ENCODE results near the gene P4HA3.

DNA sequence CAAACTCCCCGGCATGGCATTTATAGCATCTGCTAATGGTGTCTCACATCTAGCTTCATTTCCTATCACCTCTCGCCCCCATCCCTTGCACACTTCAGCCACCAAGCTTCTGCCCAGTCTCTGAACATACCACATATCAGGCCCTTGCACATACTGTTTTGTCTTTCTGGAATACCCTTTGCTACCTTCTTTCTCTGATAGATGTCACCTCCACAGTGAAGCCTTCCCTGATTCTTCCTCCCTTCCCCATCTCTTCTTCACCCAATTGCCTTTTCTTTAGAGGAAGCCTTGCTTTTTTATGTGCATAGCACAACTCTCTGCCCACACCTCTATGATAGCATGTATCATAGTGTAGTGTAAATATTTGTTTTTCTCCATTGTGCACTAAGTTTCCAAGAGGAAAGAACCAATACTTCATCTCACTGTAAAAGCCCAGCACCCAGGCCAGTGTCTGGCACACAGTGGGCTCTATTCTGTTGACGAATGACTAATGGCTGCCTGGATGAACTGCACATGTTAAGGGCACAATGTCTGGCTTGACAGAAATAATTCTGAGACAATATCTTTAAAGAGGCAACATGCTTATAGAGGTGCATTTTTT, 27.8 kb downstream of the P4HA3 start:
- TF ChIP-seq E2F1 (CRISPR knock-in tag; IDR thresholded peaks at IDR 0.05) (no peak), JUN (CRISPR knock-in tag; IDR thresholded peaks at IDR 0.05) (no peak), MXD4 (CRISPR knock-in tag; IDR thresholded peaks at IDR 0.05; ENCODE audit: borderline replicate concordance) (no peak), ZNF263 (CRISPR knock-in tag; IDR thresholded peaks at IDR 0.05; ENCODE audit: low read depth) (no peak), NR3C1 (CRISPR knock-in tag; conservative IDR thresholded peaks at IDR 0.05; ENCODE audit: low read depth) (no peak), USF1 (CRISPR knock-in tag; IDR thresholded peaks at IDR 0.05) (no peak), CTCF (IDR thresholded peaks at IDR 0.05) (no peak), OVOL2 (CRISPR knock-in tag; IDR thresholded peaks at IDR 0.05; ENCODE audit: borderline replicate concordance) (no peak), ZSCAN18 (CRISPR knock-in tag; IDR thresholded peaks at IDR 0.05) (no peak), ZNF423 (CRISPR knock-in tag; IDR thresholded peaks at IDR 0.05) (no peak), SP1 (CRISPR knock-in tag; conservative IDR thresholded peaks at IDR 0.05) (no peak)
- TF ChIP-seq, protein P1, sequence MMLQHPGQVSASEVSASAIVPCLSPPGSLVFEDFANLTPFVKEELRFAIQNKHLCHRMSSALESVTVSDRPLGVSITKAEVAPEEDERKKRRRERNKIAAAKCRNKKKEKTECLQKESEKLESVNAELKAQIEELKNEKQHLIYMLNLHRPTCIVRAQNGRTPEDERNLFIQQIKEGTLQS (CRISPR knock-in tag; conservative IDR thresholded peaks at IDR 0.05): no peak
- TF ChIP-seq, protein P2, sequence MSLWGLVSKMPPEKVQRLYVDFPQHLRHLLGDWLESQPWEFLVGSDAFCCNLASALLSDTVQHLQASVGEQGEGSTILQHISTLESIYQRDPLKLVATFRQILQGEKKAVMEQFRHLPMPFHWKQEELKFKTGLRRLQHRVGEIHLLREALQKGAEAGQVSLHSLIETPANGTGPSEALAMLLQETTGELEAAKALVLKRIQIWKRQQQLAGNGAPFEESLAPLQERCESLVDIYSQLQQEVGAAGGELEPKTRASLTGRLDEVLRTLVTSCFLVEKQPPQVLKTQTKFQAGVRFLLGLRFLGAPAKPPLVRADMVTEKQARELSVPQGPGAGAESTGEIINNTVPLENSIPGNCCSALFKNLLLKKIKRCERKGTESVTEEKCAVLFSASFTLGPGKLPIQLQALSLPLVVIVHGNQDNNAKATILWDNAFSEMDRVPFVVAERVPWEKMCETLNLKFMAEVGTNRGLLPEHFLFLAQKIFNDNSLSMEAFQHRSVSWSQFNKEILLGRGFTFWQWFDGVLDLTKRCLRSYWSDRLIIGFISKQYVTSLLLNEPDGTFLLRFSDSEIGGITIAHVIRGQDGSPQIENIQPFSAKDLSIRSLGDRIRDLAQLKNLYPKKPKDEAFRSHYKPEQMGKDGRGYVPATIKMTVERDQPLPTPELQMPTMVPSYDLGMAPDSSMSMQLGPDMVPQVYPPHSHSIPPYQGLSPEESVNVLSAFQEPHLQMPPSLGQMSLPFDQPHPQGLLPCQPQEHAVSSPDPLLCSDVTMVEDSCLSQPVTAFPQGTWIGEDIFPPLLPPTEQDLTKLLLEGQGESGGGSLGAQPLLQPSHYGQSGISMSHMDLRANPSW (CRISPR knock-in tag; conservative IDR thresholded peaks at IDR 0.05; ENCODE audit: low read depth): no peak
